ENCODE measurements around the gene IZUMO2. TPM values are rescaled to one million over a fixed set of nuclear protein-coding genes. Genes with fewer than 3 reads are reported as not detected.

The IZUMO2 gene
- total and polyA plus RNA-seq, 9 of the 15 experiments (the other 6 are each of a cell fraction or from before 2014, with no cell fraction given) = not detected

DNA sequence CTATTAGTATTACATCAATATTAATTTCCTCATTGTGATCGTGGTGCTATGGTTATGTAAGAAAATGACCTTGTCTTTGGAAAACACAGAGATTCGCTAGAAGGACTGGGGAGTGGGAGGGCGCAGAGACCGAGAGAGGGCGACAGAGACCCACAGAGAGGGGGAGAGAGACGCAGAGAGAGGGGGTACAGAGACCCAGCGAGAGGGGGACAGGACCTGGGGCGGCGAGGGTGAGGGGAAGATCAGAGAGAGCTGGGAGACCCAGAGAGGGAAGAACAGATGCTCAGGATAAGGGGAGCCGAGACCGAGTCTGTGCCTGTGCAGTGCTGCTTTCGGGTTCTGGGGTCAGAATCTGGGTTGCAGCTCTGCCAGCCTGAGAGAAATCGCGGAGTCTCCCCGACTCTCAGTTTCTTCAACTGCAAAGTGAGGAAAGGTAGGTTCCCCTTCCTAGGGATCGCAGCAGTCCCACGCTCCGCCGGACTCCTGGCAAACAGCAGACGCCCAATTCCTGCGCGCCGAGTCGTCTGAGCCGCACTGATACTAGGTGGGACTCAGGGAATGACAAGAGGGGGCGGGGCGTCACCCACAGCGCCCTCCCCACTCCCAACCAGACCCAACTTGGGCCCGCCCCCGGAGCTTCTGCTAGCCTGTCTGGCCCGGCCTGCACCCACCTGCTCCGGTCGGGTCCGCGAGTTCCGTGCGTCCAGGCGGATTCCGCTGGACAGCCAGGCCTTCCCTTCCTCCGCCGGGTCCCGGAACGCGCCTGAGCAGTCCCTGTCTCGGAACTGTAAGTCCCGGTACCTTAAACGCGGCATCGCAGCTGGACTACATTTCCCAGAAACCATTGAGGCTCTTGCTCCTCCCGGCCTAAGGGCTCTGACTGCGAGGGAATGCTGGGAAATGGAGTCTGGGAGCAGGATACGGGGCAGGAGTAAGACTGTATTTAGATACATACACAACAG lies 15.3 kb downstream of the IZUMO2 start (continued):
- TF ChIP-seq DIDO1 (tag; IDR thresholded peaks at IDR 0.05; ENCODE audit: low read depth) = peak; percentile 40; the same call in 1 of the 2 replicates
- TF ChIP-seq, protein P1, sequence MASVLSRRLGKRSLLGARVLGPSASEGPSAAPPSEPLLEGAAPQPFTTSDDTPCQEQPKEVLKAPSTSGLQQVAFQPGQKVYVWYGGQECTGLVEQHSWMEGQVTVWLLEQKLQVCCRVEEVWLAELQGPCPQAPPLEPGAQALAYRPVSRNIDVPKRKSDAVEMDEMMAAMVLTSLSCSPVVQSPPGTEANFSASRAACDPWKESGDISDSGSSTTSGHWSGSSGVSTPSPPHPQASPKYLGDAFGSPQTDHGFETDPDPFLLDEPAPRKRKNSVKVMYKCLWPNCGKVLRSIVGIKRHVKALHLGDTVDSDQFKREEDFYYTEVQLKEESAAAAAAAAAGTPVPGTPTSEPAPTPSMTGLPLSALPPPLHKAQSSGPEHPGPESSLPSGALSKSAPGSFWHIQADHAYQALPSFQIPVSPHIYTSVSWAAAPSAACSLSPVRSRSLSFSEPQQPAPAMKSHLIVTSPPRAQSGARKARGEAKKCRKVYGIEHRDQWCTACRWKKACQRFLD (CRISPR knock-in tag; IDR thresholded peaks at IDR 0.05) = peak; percentile 16; the same call in 1 of the 2 replicates
- 0 out of 2 replicates have a peak, but pooled peaks have one; percentile 51 for TF ChIP-seq NBN (IDR thresholded peaks at IDR 0.05; ENCODE audit: low read depth)
- 0 out of 2 replicates have a peak, but pooled peaks have one; percentile 16 for TF ChIP-seq TCF3 (CRISPR knock-in tag; IDR thresholded peaks at IDR 0.05)
- peak; percentile 86; the same call in 1 of the 2 replicates for TF ChIP-seq CREM (IDR thresholded peaks at IDR 0.05; ENCODE audit: low read depth)
- no peak for TF ChIP-seq TAF7 (tag; IDR thresholded peaks at IDR 0.05)
- TF ChIP-seq ZNF143 (CRISPR knock-in tag; IDR thresholded peaks at IDR 0.05) = peak; percentile 100
- TF ChIP-seq, protein P2, sequence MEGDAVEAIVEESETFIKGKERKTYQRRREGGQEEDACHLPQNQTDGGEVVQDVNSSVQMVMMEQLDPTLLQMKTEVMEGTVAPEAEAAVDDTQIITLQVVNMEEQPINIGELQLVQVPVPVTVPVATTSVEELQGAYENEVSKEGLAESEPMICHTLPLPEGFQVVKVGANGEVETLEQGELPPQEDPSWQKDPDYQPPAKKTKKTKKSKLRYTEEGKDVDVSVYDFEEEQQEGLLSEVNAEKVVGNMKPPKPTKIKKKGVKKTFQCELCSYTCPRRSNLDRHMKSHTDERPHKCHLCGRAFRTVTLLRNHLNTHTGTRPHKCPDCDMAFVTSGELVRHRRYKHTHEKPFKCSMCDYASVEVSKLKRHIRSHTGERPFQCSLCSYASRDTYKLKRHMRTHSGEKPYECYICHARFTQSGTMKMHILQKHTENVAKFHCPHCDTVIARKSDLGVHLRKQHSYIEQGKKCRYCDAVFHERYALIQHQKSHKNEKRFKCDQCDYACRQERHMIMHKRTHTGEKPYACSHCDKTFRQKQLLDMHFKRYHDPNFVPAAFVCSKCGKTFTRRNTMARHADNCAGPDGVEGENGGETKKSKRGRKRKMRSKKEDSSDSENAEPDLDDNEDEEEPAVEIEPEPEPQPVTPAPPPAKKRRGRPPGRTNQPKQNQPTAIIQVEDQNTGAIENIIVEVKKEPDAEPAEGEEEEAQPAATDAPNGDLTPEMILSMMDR (IDR thresholded peaks at IDR 0.05 in 2 of 3, conservative IDR thresholded peaks at IDR 0.05 in 1 of 3; ENCODE audit: insufficient read depth in 2 of 3, low read depth in 1 of 3, low read length in 3 of 3) = peak; percentile 74 to 81 (median 78)
- TF ChIP-seq ZNF232 (CRISPR knock-in tag; IDR thresholded peaks at IDR 0.05) = no peak
- TF ChIP-seq JUN (IDR thresholded peaks at IDR 0.05; ENCODE audit: borderline replicate concordance, low read depth, low read length) = peak; percentile 4; the same call in 1 of the 2 replicates
- TF ChIP-seq JUN (CRISPR knock-in tag; IDR thresholded peaks at IDR 0.05; ENCODE audit: borderline replicate concordance) = no peak
- 0 out of 4 replicates have a peak, but pooled peaks of 1 of the 2 experiments have one; percentile 29 for TF ChIP-seq ARNT (IDR thresholded peaks at IDR 0.05)
- TF ChIP-seq RCOR1 (IDR thresholded peaks at IDR 0.05; ENCODE audit: borderline replicate concordance in 1 of 2, low read depth in 2 of 2, low read length in 2 of 2) = 0 out of 4 replicates have a peak, but pooled peaks of 1 of the 2 experiments have one; percentile 4
- TF ChIP-seq HMGN3 (IDR thresholded peaks at IDR 0.05; ENCODE audit: borderline replicate concordance, extremely low read depth, insufficient read length, low read depth, low read length) = peak; percentile 29
- TF ChIP-seq, protein P3, sequence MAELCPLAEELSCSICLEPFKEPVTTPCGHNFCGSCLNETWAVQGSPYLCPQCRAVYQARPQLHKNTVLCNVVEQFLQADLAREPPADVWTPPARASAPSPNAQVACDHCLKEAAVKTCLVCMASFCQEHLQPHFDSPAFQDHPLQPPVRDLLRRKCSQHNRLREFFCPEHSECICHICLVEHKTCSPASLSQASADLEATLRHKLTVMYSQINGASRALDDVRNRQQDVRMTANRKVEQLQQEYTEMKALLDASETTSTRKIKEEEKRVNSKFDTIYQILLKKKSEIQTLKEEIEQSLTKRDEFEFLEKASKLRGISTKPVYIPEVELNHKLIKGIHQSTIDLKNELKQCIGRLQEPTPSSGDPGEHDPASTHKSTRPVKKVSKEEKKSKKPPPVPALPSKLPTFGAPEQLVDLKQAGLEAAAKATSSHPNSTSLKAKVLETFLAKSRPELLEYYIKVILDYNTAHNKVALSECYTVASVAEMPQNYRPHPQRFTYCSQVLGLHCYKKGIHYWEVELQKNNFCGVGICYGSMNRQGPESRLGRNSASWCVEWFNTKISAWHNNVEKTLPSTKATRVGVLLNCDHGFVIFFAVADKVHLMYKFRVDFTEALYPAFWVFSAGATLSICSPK (IDR thresholded peaks at IDR 0.05; ENCODE audit: borderline replicate concordance) = peak; percentile 31; the same call in 1 of the 2 replicates
- TF ChIP-seq FOXJ3 (CRISPR knock-in tag; IDR thresholded peaks at IDR 0.05) = 0 out of 2 replicates have a peak, but pooled peaks have one; percentile 36
- no peak for TF ChIP-seq PTTG1 (tag; IDR thresholded peaks at IDR 0.05; ENCODE audit: low read depth)
- TF ChIP-seq, protein P4, sequence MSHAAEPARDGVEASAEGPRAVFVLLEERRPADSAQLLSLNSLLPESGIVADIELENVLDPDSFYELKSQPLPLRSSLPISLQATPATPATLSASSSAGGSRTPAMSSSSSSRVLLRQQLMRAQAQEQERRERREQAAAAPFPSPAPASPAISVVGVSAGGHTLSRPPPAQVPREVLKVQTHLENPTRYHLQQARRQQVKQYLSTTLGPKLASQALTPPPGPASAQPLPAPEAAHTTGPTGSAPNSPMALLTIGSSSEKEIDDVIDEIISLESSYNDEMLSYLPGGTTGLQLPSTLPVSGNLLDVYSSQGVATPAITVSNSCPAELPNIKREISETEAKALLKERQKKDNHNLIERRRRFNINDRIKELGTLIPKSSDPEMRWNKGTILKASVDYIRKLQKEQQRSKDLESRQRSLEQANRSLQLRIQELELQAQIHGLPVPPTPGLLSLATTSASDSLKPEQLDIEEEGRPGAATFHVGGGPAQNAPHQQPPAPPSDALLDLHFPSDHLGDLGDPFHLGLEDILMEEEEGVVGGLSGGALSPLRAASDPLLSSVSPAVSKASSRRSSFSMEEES (CRISPR knock-in tag; IDR thresholded peaks at IDR 0.05) = no peak
